Fibroblast of lung (primary cell): ENCODE results near the gene LACC1. TPM values are rescaled to one million over a fixed set of nuclear protein-coding genes. Genes with fewer than 3 reads are reported as not detected.

Experiments used
- DNase-seq, 2 donors: peaks; one replicate each; pipeline versions ENCODE4 v3.0.0 to v3.0.0-alpha.2; 2010; ENCODE audit warnings: low read depth in 2 of 2
- H2AFZ ChIP-seq: 2 replicates; pipeline ENCODE4 v1.5.1; 2012; ENCODE audit warnings: low read length, control low read depth, inconsistent platforms
- H3K27ac ChIP-seq: 2 replicates; pipeline ENCODE4 v1.5.1; 2011; ENCODE audit warnings: low read length, control low read depth; ENCODE audit not compliant: insufficient read depth
- H3K27me3 ChIP-seq: 2 replicates; pipeline ENCODE4 v1.5.1; 2011; ENCODE audit warnings: mild to moderate bottlenecking, low read length; ENCODE audit not compliant: control insufficient read depth, insufficient read depth
- H3K36me3 ChIP-seq: 2 replicates; pipeline ENCODE4 v1.5.1; 2011; ENCODE audit warnings: low read length; ENCODE audit not compliant: control insufficient read depth, insufficient read depth
- H3K4me1 ChIP-seq: 2 replicates; pipeline ENCODE4 v1.5.1; 2011; ENCODE audit warnings: low read length; ENCODE audit not compliant: control insufficient read depth, insufficient read depth; ENCODE audit errors: extremely low read depth
- H3K4me2 ChIP-seq: 2 replicates; pipeline ENCODE4 v1.5.1; 2011; ENCODE audit warnings: low read length, control low read depth; ENCODE audit not compliant: insufficient read depth; ENCODE audit errors: extremely low read depth
- H3K4me3 ChIP-seq, 4 experiments: fragments of 200-600 bp in 1 of 4; sonication (generic) in 1 of 4; replicated peaks in 1 of 4; 2 replicates each; pipeline ENCODE4 v1.5.1; 2011 to 2016; ENCODE audit warnings: low read length in 4 of 4, low read depth in 3 of 4, mild to moderate bottlenecking in 3 of 4, control low read depth in 2 of 4, inconsistent platforms in 1 of 4, mixed read lengths in 1 of 4; ENCODE audit not compliant: insufficient read depth in 1 of 4; ENCODE audit errors: control extremely low read depth in 1 of 4
- H3K79me2 ChIP-seq: 2 replicates; pipeline ENCODE4 v1.5.1; 2012; ENCODE audit warnings: mild to moderate bottlenecking, low read length, inconsistent platforms; ENCODE audit not compliant: control insufficient read depth, insufficient read depth
- H3K9ac ChIP-seq: 2 replicates; pipeline ENCODE4 v1.5.1; 2011; ENCODE audit warnings: mild to moderate bottlenecking, low read length, control low read depth; ENCODE audit not compliant: insufficient read depth
- H3K9me3 ChIP-seq: 2 replicates; pipeline ENCODE4 v1.5.1; 2012; ENCODE audit warnings: low read depth, low read length; ENCODE audit not compliant: control insufficient read depth, insufficient read depth
- H4K20me1 ChIP-seq: 2 replicates; pipeline ENCODE4 v1.5.1; 2011; ENCODE audit warnings: low read length; ENCODE audit not compliant: control insufficient read depth, insufficient read depth; ENCODE audit errors: extremely low read depth
- EZH2 ChIP-seq: IDR thresholded peaks from 2 replicates; pipeline ENCODE4 v1.5.1; 2012; ENCODE audit warnings: low read length, control low read depth, mild to moderate bottlenecking; ENCODE audit errors: missing control alignments
- polyA plus RNA-seq, 2 donors: library from polyadenylated mRNA; depleted of rRNA in 1 of 2; stranded (reverse) in 1 of 2; unstranded in 1 of 2; fragments of >200 nt; gene quantifications; 2 replicates each; pipeline ENCODE4 v1.2.1, GENCODE V29; 2011 to 2012; ENCODE audit warnings: missing spikeins in 1 of 2
- total RNA-seq: library from RNA; depleted of rRNA; stranded (reverse); fragments of >200 nt; gene quantifications from 2 replicates; pipeline ENCODE4 v1.2.1, GENCODE V29; 2014
- TF ChIP-seq, protein P1 (sequence below), 2 donors: IDR thresholded peaks in 1 of 2; conservative IDR thresholded peaks in 1 of 2; 1 replicate in 1 of 2; 2 replicates in 1 of 2; pipeline ENCODE4 v1.5.1; 2011 to 2012; ENCODE audit warnings: low read length in 2 of 2, control low read depth in 1 of 2, inconsistent platforms in 1 of 2, low read depth in 1 of 2, mild to moderate bottlenecking in 1 of 2

LACC1 gene
- total and polyA plus RNA-seq, 2 donors (not counting 1 experiment from before 2014, with no cell fraction given), result 6.9 to 8.9 TPM

DNA sequence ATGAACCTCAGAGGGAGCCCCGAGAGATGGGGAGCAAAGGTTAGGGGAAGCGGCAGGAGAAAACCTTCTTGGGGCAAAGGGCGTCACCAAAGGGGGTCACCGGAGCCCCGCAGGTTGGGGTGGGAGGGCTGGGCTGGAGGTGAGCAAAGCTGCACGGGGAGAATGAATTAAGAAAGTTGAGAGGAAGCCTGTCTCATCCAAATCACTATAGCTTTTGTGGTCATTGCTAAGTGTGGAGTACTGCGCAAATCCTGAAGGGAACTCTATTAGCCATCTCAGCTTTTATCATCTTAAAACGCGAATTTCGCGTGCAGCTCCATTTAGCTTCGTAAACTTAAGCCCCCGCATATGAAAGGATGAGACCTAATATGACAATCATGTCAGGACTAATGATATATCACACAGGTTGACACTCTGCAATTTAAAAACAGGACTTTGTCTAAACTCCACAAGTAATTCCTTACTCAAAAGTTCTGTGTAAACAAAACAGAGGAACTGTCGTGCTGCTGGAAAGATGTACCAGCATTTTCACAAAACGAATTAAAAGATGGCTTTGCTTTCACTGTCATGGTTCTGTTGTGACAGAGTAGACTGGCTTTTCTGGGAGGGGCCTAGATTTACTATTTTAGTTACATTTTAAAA, 631 bp downstream of the LACC1 start:
- peak overlapping the region; percentile 59 to 83 (median 62) for H3K4me3 ChIP-seq
- no peaks in the 10 kb centered on the region for H3K27me3 ChIP-seq
- H3K79me2 ChIP-seq, result no peaks in the 10 kb centered on the region
- no peaks in the 10 kb centered on the region for H3K36me3 ChIP-seq
- peak in 1 of 2 donors; percentile 10 for DNase-seq
- H2AFZ ChIP-seq, result peak overlapping the region; percentile 77
- TF ChIP-seq EZH2, result no peak
- TF ChIP-seq, protein P1, sequence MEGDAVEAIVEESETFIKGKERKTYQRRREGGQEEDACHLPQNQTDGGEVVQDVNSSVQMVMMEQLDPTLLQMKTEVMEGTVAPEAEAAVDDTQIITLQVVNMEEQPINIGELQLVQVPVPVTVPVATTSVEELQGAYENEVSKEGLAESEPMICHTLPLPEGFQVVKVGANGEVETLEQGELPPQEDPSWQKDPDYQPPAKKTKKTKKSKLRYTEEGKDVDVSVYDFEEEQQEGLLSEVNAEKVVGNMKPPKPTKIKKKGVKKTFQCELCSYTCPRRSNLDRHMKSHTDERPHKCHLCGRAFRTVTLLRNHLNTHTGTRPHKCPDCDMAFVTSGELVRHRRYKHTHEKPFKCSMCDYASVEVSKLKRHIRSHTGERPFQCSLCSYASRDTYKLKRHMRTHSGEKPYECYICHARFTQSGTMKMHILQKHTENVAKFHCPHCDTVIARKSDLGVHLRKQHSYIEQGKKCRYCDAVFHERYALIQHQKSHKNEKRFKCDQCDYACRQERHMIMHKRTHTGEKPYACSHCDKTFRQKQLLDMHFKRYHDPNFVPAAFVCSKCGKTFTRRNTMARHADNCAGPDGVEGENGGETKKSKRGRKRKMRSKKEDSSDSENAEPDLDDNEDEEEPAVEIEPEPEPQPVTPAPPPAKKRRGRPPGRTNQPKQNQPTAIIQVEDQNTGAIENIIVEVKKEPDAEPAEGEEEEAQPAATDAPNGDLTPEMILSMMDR (conservative IDR thresholded peaks at IDR 0.05 in 1 of 2, IDR thresholded peaks at IDR 0.05 in 1 of 2; ENCODE audit: low read depth in 1 of 2, low read length in 2 of 2), result no peak
- no peaks in the 10 kb centered on the region for H3K4me1 ChIP-seq
- peak overlapping the region; percentile 93 for H3K27ac ChIP-seq
- H3K9ac ChIP-seq, result peak overlapping the region; percentile 99
- no peaks in the 10 kb centered on the region for H4K20me1 ChIP-seq
- no peaks in the 10 kb centered on the region for H3K9me3 ChIP-seq
- peak overlapping the region; percentile 90 for H3K4me2 ChIP-seq

DNA sequence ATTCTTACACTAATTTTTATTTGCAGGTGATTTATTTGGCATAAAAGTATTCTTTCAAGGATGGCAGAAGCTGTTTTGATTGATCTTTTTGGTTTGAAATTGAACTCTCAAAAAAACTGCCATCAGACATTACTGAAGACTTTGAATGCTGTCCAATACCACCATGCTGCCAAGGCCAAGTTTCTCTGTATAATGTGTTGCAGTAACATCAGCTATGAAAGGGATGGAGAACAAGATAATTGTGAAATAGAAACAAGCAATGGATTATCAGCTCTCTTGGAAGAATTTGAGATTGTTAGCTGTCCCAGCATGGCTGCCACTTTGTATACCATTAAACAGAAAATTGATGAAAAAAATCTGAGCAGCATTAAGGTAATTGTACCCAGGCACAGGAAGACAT, 1.2 kb downstream of the LACC1 start:
- TF ChIP-seq, protein P1 (conservative IDR thresholded peaks at IDR 0.05 in 1 of 2, IDR thresholded peaks at IDR 0.05 in 1 of 2; ENCODE audit: low read depth in 1 of 2, low read length in 2 of 2), result no peak
- TF ChIP-seq EZH2, result no peak
- Histone ChIP-seq H3K9ac (no peak overlapping the region), H3K9me3 (no peaks in the 10 kb centered on the region), H2AFZ (no peak overlapping the region), H3K4me1 (no peaks in the 10 kb centered on the region), H3K27me3 (no peaks in the 10 kb centered on the region), H3K27ac (no peak overlapping the region), H3K4me3 (no peak overlapping the region), H3K4me2 (peak overlapping the region; percentile 39), H3K79me2 (no peaks in the 10 kb centered on the region), H3K36me3 (no peaks in the 10 kb centered on the region), H4K20me1 (no peaks in the 10 kb centered on the region)
- DNase-seq, result peak in 1 of 2 donors; percentile 10

DNA sequence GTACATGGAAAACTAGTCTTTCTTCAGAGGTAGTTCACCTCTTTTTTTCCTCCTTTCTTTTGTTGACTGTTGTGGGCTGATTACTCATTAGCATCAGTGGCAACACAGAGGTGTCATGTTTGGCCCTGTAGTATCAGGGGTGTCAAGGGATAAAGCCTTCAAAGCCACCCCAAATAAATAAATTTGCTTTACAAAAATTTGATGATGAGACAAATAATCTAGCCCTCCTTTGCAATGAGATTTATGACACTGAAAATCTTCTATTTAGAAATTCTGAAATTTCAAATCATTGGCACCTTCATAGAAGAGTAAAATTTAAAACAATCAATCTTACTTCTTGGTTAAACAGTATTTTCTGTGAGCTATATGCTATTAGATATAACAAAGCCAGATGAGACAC, 1.9 kb downstream of the LACC1 start:
- H2AFZ ChIP-seq, result no peak overlapping the region
- no peaks in the 10 kb centered on the region for H4K20me1 ChIP-seq
- H3K4me2 ChIP-seq, result no peak overlapping the region
- no peaks in the 10 kb centered on the region for H3K27me3 ChIP-seq
- no peak for DNase-seq
- no peak overlapping the region for H3K27ac ChIP-seq
- H3K79me2 ChIP-seq, result no peaks in the 10 kb centered on the region
- no peaks in the 10 kb centered on the region for H3K4me1 ChIP-seq
- H3K4me3 ChIP-seq, result no peak overlapping the region
- H3K9me3 ChIP-seq, result no peaks in the 10 kb centered on the region
- no peaks in the 10 kb centered on the region for H3K36me3 ChIP-seq
- TF ChIP-seq, protein P1 (conservative IDR thresholded peaks at IDR 0.05 in 1 of 2, IDR thresholded peaks at IDR 0.05 in 1 of 2; ENCODE audit: low read depth in 1 of 2, low read length in 2 of 2), result no peak
- TF ChIP-seq EZH2, result no peak
- no peak overlapping the region for H3K9ac ChIP-seq
